ENCODE results near the gene CUL3. TPM values are rescaled to one million over a fixed set of nuclear protein-coding genes. Genes with fewer than 3 reads are reported as not detected.

The CUL3 gene
- total RNA-seq, 4 donors from 2014 or later: 94.1 to 120 (median 109) TPM

DNA sequence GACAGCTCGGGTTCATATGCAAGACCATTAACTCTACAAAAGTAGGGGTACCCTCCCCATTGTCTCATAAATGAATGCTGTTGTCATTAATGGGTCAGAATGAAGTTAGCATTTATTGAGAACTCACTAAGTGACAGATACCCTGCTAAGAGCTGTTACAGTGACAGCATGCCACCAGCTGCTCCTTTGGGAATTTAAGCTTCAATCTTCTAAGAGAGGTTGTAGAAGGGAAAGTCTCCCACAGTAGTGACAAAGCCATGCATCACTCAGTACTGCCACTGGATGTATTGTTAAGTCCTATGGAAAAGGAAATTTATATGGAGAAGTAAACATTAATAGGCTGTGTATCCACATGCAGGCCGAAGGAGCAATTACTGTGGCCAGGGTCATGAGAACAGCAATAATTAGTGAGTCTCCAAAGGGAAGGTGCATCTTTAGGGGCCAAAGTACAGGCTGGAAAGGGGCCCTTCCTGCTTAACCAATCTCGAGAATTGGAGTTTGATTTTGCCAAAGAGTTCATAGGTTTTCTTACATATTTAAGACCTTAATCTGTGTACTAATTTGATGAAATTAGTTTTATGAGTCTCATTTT, 118.8 kb downstream of the CUL3 start:
- intact Hi-C loops (cut with DNase I; ENCODE audit: low total_unique reads): no loop called here

DNA sequence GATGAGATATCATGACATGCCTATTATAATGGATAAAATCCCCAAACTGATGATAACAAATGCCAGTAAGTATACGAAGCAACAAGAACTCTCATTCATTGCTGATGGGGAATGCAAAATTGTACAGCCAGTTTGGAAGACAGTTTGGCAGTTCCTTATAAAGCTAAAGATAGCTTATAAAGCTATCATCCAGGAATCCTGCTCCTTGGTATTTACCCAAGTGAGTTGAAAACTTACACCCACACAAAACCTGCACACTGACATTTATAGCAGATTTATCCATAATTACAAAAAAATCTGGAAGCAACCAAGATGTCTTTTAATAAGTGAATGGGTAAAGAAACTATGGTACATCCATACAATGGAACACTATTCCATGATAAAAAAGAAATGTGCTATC, 123.8 kb downstream of the CUL3 start:
- ATAC-seq (no peak), DNase-seq (no peak)
- no peak for TF ChIP-seq POLR2A (IDR thresholded peaks at IDR 0.05)
- Histone ChIP-seq H3K27me3 (no peaks in the 10 kb centered on the region), H3K27ac (no peak overlapping the region), H3K4me1 (peaks cover 0 to 3% of the 10 kb centered on the region in 2 donors), H3K4me3 (no peak overlapping the region), H3K36me3 (no peaks in the 10 kb centered on the region), H3K9me3 (no peaks in the 10 kb centered on the region)
- intact Hi-C loops (cut with DNase I; ENCODE audit: low total_unique reads) (no loop called here), in situ Hi-C loops (cut with MboI; ENCODE audit: low sequenced_read_pairs in 4 of 4) (no loop called here)

More for the DNA sequence above, 118.8 kb downstream of the CUL3 start:
- H3K36me3 ChIP-seq: no peaks in the 10 kb centered on the region
- no peaks in the 10 kb centered on the region for H3K9me3 ChIP-seq
- in situ Hi-C loops (cut with MboI; ENCODE audit: low sequenced_read_pairs in 4 of 4): no loop called here
- no peak for TF ChIP-seq POLR2A (IDR thresholded peaks at IDR 0.05)
- TF ChIP-seq, protein P1, sequence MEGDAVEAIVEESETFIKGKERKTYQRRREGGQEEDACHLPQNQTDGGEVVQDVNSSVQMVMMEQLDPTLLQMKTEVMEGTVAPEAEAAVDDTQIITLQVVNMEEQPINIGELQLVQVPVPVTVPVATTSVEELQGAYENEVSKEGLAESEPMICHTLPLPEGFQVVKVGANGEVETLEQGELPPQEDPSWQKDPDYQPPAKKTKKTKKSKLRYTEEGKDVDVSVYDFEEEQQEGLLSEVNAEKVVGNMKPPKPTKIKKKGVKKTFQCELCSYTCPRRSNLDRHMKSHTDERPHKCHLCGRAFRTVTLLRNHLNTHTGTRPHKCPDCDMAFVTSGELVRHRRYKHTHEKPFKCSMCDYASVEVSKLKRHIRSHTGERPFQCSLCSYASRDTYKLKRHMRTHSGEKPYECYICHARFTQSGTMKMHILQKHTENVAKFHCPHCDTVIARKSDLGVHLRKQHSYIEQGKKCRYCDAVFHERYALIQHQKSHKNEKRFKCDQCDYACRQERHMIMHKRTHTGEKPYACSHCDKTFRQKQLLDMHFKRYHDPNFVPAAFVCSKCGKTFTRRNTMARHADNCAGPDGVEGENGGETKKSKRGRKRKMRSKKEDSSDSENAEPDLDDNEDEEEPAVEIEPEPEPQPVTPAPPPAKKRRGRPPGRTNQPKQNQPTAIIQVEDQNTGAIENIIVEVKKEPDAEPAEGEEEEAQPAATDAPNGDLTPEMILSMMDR (IDR thresholded peaks at IDR 0.05 in 4 of 5, conservative IDR thresholded peaks at IDR 0.05 in 1 of 5): no peak
- no peak overlapping the region for H3K4me3 ChIP-seq
- no peak overlapping the region for H3K27ac ChIP-seq
- H3K27me3 ChIP-seq: no peaks in the 10 kb centered on the region
- ATAC-seq (no peak), DNase-seq (no peak)
- H3K4me1 ChIP-seq: peaks cover 0 to under 1% of the 10 kb centered on the region in 2 donors

DNA sequence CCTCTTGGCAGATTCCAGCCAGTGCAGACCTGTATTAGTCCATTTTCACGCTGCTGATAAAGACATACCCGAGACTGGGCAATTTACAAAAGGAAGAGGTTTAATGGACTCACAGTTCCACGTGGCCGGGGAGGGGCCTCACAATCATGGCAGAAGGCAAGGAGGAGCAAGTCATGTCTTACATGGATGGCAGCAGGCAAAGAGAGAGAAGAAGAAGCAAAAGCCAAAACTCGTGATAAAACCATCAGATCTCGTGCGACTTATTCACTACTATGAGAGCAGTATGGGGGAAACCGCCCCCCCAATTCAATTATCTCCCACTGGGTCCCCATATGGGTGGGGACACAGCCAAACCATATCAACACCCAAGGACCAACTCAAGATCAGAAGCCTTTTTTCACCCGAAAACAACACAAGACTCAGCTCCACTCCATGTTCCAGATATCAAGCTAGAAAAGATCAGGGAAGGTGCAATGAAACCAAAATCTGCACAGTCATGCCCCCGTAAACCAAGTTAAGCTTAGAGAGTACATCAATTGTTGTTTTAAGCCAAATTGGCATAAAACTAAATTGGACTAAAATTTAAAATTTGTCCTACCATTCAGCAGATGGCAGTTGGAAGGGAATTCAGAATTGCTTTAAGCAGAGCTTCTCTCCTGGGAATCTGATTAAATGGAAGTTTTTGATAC, 127.6 kb downstream of the CUL3 start:
- no peak for TF ChIP-seq POLR2A (IDR thresholded peaks at IDR 0.05)
- H3K9me3 ChIP-seq: no peaks in the 10 kb centered on the region
- no peak for DNase-seq
- intact Hi-C loops (cut with DNase I; ENCODE audit: low total_unique reads) (no loop called here), in situ Hi-C loops (cut with MboI; ENCODE audit: low sequenced_read_pairs in 4 of 4) (no loop called here)
- H3K4me1 ChIP-seq: peaks cover 0 to 3% of the 10 kb centered on the region in 2 donors
- H3K4me3 ChIP-seq: no peak overlapping the region
- ATAC-seq: no peak
- H3K27me3 ChIP-seq: no peaks in the 10 kb centered on the region
- no peak overlapping the region for H3K27ac ChIP-seq
- no peaks in the 10 kb centered on the region for H3K36me3 ChIP-seq

DNA sequence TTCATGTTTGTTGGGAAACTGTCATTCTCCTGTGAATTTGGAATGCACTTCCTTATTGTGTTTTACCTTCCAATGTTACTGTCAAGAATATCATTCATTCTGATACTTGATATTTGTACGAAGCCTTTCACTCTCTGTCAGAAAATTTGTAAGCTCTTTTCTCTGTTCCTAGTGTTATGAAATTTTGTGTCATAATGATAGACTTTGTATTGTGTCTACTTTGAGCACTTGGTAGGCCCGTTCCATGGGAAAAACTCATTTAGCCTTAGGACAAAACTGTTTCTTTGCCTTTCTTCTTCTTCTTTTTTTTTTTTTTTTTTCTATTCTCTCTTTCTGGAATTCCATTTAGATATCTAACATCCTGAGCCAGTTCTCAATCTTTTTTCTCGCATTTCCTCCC, 131.3 kb downstream of the CUL3 start:
- in situ Hi-C loops (cut with MboI; ENCODE audit: low sequenced_read_pairs in 4 of 4): no loop called here
- no peak overlapping the region for H3K27ac ChIP-seq
- no peaks in the 10 kb centered on the region for H3K4me1 ChIP-seq
- intact Hi-C loops (cut with DNase I; ENCODE audit: low total_unique reads): no loop called here
- H3K36me3 ChIP-seq: no peaks in the 10 kb centered on the region
- TF ChIP-seq, protein P1 (IDR thresholded peaks at IDR 0.05 in 4 of 5, conservative IDR thresholded peaks at IDR 0.05 in 1 of 5): no peak
- no peak for TF ChIP-seq POLR2A (IDR thresholded peaks at IDR 0.05)
- no peaks in the 10 kb centered on the region for H3K9me3 ChIP-seq
- DNase-seq (no peak), ATAC-seq (no peak)
- no peak overlapping the region for H3K4me3 ChIP-seq
- no peaks in the 10 kb centered on the region for H3K27me3 ChIP-seq

DNA sequence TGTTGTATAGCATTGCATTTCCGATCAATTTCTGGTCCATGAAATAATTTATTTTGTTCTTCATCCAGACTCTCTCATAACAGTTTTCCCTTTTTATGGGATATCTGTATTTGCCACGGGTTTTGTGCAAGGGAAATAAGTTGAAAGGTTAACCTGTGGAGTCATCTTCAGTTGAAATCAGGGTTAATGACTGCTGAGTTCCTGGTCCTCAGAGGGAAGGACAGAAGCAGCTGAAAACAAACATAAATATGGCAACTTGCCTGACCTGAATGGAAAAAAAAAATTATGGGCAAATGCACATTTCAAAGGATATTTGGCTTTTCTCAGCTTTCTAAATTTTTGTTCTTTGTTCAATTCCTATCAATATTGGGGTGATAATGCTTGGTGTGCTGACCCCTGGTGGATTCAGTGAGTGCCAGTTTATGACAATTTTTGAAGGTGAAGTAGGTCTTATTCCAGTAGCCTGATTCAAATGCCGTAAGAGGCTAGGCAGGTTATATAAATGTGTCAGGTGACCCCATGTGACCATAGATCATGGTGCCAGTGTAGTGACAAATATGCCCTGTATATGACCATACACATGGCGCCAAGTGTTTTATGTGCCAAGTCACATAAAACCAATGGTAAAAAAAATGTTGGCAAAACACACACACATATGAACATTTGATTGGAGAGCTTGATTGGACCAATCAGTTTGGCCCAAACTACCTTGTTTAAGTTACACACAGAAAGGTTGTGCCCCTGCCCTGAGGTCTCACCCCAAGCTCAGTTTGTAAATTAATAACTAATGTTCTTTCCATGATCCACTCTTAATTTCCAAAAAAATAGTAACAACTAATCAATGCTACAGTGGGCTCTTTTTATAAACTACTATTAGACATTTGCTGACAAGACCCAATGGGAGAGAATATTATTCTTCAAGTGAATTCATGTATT, 135.7 kb downstream of the CUL3 start:
- DNase-seq: no peak
- intact Hi-C loops (cut with DNase I; ENCODE audit: low total_unique reads): loop anchor here (10.0 kb wide), 1 partner anchor 65 kb away; no protein-coding TSS in a partner anchor
- Histone ChIP-seq H3K4me3 (no peak overlapping the region), H3K36me3 (no peaks in the 10 kb centered on the region), H3K4me1 (no peaks in the 10 kb centered on the region), H3K9me3 (no peaks in the 10 kb centered on the region), H3K27ac (no peak overlapping the region), H3K27me3 (no peaks in the 10 kb centered on the region)
- in situ Hi-C loops (cut with MboI; ENCODE audit: low sequenced_read_pairs in 4 of 4): loop anchor here in 2 of 4 donors (5.0 to 10.0 kb wide), 3 partner anchors 85 to 198 kb away; no protein-coding TSS in a partner anchor
- TF ChIP-seq, protein P1 (IDR thresholded peaks at IDR 0.05 in 4 of 5, conservative IDR thresholded peaks at IDR 0.05 in 1 of 5): peak in 4 of 5 experiments; percentile 20 to 52 (median 42)
- TF ChIP-seq POLR2A (IDR thresholded peaks at IDR 0.05): no peak
- ATAC-seq: no peak

Data from gastrocnemius medialis (tissue), 4 donors.